ENCODE measurements around the gene RAB15.
"Not testable (repeated sequence)": the region's sequence is repeated elsewhere in the genome, so short reads cannot be mapped to it uniquely, and the experiment has no call there.

The RAB15 gene

DNA sequence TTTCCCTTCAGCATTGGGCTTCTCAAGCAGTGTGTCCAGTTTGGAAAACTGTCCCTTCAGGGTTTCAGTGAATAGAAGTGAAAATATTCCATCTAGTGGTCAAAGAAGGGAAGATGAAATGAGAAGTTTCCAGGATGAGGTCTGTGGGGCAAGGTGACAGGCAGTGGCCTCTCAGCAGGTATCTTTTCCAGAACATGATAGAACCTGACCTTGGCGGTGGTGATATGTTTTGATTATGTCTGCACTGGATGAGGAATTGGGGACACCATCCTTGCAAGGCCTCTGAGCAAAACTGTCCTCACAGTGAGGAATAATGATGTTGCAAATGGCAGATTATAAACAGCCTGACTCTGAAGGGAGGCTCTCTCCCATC, 34.3 kb downstream of the RAB15 start:
- peak; percentile 23 for DNase-seq (ENCODE audit: low read depth, low spot score)

DNA sequence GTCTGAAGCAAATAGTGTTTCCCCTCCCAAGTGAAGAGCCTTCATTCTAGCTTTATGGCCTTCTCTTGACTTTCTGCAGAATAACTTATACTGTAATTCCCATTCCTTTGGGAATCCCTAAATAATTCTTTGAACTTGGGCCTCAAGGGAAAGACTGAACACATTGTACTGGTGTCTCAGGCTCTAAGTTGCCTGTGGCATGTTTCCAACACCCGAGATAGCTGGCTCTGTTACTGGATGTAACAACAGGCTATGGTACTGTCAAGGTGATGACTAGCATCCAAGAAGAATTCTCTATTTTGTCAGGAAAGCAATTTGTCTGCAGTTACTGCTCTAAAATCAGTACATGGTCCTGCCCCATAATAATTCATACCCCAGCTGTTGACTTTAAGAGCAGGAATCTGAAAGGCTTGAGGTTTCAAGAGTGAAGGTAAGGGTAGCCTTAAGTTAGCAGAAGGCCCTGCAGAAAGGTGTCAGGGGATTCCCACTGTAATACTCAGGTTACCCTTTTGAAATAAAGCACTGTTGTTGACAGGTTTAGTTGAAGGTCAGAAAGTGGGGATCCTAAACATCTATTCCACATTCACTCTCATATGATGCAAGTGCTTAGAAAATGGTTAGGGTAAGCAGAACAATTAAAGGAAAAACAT, 34.8 kb downstream of the RAB15 start:
- peak; percentile 22 for DNase-seq (ENCODE audit: low read depth, low spot score)

DNA sequence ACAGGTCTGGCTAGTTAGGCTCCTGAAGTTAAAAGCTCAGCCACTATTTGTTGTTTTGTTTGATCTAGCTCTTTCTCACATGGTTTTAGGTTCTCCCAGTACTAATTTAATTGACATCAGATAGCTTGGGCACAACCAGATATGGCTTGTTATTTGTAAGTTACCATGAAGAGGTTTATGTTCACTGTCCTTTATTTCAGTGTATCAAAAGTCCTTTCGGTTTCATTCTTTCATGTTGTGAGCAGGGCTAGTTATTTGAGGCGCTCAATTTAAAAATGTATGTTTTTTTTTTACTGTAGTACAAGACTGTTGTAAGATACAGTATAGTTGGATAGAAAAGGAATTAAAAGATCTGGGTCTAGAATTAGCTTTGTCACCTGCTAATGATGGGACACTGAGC, 36.6 kb downstream of the RAB15 start:
- no peak for DNase-seq (ENCODE audit: low read depth, low spot score)

DNA sequence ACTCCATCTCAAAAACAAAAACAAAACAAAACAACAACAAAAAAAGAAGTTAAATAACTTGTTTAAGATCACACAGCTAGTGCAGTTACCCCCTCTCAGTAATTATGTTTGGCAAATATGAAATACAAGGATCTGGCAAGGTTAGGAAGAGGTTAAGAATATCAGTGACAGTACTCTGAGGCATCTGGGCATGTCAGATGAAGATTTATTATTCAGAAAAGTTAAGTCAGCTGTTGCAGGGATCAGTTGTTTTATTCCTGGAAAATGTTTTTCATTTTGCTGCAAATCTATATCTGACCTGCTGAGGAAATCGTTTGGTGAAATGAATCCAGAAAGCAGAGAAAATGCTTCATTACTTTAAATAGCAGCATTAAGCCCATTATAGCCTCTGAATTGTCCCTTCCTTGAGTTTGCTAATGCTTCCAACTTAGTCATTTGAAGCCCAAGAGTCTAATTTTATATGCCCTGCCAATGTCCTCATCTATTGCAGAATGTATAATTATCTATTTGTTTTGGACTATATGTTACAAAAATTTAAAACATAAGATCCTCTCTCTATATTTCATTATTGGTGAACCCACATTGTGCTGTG, 37.7 kb downstream of the RAB15 start:
- DNase-seq (ENCODE audit: low read depth, low spot score): no peak

DNA sequence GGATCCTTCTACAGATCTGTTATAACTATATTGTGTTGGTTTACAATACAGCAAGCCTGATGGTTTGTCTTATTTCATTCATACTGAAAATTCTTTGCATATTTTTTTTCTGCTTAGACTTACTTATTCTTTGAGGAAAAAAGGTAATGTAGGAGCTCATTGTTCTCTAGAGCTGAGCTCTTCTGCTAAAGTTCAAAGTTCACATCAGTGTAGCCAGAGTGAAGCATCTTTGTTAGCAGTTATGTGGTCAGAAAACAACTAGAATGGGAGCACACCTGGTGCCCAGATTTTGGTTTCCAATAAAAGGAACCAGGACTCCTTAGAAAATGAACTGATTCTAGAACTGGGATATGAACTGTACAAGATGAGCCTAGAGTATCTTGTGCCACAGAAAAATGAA, 39.9 kb downstream of the RAB15 start:
- DNase-seq (ENCODE audit: low read depth, low spot score): no peak

DNA sequence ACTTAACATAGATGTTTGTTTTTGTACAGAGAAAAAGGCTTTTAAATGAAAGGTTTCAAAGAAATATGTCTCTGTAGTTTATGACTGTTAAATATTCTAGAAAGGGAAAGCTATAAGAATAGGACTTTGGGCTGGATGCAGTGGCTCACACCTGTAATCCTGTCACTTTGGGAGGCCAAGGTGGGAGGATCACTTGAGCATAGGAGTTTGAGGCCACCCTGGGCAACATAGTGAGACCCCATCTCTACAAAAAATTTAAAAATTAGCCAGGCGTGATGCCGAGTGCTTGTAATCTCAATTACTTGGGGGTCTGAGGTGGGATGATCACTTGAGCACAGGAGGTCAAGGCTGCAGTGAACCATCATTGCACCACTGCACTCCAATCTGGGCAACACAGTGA, 41.0 kb downstream of the RAB15 start:
- DNase-seq (ENCODE audit: low read depth, low spot score): no peak

DNA sequence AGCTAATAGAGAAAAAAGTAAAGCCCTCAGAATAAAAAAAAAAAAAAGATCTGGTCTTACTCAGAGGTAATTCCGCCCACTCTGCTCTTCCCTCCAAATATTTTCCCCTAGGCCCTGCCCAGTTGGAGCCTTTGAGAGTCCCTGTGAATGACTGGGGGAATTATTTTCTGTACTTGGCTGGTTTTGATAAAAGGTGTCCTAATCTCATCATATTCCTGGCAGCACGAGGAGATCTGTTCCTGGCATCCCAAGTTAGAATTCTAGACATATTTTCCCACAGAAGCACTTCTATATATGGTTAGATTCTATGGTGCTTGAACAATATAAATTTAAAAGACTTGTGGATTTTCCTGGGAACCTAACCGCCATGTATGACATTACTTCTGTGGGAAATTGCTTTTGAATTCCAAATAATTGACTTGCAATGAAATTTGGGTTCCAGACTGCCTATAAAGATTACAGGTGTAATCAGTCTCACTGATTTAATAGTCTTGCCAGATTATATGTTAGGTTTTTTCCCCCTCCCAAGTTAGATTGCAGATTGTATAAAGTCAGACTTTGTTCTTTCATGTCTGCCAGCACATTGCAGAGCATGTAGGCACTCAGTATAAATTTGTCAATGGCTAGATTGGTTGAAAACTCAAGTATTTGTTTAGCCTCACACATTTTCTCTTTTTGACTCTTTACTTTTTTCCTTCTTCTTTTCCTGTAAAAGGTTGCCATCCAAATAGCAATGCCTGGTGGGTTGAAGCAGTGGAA, 41.9 kb downstream of the RAB15 start:
- DNase-seq (ENCODE audit: low read depth, low spot score): peak; percentile 41

DNA sequence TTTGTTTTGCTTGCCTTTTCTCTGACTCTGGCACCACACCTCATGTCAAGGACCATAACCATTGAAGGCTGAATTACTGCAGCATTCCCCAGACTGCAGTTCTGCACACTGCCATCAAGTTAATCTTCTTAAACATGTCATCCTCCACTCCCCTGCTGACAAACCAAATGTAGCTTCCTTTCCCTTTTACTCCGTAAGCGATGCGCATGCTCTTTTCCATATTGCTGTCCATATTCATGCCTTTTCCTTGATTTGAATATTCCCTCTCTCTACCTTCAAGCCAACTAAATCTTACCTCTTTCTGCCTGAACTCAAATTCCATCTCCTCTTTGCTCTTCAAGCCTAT, 43.1 kb downstream of the RAB15 start:
- DNase-seq (ENCODE audit: low read depth, low spot score): no peak

DNA sequence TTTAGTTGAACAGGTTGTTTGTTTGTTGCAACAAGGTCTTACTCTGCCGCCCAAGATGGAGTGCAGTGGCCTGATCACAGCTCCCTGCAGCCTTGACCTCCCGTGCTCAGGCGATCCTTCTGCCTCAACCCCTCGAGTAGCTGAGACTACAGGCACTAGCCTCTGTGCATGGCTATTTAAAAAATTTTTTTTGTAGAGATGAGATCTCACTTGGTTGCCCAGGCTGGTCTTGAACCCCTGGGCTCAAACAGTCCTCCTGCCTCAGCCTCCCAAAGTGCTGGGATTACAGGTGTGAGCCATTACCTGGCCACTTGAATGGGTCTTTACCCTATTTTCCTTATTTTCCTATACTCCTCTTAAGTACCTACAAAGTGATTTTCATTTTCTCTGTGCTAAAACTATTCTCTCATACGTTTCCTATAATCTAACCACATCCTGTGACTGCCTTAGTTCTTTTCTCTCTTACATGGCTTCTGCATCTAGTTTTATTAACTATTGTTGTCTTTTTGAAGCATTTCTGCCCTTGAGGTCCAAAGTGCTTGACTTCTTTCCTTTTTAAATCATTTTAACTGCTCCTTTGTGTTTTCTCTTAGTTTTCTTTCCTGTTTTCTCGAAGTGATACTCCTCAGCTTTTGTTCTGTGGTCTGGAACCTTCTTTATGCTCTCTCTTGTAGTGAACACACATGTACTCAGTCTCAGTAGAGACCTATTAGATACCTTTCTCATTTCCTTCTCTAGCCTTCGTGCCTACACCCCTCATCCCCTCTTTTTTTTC, 43.7 kb downstream of the RAB15 start:
- no peak for DNase-seq (ENCODE audit: low read depth, low spot score)

DNA sequence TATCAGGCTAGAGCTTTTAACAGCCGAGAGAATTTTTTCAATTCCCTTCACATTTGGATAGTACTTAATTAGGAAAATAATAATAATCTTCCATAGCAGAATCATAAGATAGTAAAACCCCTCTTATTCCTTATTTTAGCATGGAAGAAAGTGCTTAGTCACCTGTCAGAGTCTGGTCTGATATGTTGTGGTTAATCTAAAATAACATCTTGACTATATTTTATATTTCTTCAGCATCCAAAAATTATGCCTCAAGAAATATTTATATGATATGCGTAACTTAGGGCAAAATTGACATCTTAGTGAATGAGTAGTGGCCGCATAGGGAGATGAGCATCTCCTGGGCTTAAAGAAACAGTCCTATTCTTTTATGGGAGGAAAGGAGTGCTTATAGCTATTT, 45.1 kb downstream of the RAB15 start:
- DNase-seq (ENCODE audit: low read depth, low spot score): no peak

DNA sequence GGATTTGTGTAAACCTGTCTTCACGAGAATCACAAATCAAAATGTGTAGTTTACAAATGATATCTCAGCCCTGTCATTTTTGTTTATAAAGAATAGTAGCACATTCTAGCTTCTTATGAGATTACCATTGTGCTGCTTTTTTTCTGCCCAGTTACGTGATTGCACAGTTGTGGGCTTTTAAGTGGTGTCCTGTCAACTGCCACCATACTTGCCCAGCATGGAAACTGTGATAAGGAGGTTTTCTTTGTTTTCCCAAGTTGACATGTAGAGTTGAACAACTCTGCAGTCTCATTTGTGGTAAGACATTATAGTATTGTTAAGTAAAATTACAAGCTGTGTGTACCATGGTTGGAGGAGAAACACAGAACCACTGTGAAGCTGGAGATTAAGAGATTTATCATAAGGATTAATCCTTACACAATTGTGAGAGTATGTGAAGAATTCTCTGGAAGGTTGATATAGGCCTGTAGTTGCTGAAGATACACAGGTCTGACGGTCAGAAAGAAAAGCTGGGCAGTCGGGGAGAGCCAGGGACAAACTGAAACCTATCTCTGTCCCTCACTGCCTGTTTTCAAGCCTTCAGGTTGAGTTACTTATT, 45.6 kb downstream of the RAB15 start:
- no peak for DNase-seq (ENCODE audit: low read depth, low spot score)

DNA sequence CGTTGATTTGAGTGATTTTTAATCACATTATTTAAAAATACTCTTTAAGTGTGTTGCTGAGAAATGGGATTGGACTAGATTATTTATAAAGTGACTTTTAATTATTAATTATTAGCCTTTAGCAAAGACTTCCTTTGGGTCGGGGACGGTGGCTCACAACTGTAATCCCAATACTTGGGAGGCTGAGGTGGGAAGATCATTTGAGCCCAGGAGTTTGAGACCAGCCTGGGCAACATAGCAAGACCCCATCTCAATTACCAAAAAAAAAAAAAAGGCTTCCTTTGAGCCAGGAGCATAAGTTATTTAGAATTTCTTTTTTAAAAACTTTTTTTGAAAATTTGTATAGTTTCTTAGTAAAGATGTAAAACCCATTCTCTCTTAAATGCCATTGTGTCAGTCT, 49.1 kb downstream of the RAB15 start:
- no peak for DNase-seq (ENCODE audit: low read depth, low spot score)

DNA sequence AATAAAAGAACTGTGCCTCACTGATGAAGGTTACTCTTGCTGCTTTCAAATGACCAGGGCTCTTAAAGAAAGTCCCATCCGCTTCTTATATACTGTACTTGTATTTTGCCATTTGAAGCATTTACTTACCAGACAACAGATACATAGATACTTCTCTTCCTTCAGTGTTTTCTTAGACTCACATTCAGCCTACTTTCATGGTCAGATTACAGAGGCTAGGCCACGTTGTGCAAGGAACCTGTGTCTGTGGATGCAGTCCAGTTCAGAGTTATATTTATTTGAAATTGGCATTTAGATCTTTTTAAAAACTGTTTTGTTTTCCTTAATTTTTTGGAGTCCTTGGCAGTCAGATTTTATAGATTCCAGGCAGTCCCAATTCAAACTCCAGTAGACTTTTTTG, 51.7 kb downstream of the RAB15 start:
- DNase-seq (ENCODE audit: low read depth, low spot score): no peak

DNA sequence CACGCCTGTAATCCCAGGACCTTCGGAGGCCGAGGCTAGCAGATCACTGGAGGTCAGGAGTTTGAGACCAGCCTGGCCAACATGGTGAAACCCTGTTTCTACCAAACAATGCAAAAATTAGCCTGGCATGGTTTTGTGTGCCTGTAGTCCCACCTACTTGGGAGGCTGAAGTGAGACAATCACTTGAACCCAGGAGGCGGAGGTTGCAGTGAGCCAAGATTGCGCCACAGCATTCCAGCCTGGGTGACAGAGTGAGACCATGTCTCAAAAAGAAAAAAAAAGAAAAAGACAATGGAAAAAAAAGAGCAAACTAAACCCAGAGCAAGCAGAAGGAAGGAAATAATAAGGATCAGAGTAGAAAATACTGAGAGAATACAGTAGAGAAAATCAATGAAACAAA, 52.5 kb downstream of the RAB15 start:
- no peak for DNase-seq (ENCODE audit: low read depth, low spot score)

DNA sequence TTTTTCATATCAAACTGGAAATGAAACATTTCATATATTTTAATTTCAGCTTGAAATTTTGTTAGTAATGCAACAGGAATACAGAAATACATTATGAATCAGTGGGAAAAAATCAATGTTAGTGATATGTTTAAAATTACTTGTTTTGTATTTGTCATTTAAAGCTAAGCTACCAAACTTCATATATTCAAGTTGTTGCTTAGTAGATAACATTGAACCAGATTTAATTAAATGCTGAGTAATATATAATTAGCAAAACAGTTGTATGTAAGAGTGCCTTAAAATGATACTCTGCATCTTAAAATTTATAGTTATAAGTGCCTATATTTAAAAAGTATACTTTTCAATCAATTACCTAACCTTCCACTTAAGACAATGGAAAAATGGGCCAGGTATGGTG, 52.9 kb downstream of the RAB15 start:
- DNase-seq (ENCODE audit: low read depth, low spot score): no peak

DNA sequence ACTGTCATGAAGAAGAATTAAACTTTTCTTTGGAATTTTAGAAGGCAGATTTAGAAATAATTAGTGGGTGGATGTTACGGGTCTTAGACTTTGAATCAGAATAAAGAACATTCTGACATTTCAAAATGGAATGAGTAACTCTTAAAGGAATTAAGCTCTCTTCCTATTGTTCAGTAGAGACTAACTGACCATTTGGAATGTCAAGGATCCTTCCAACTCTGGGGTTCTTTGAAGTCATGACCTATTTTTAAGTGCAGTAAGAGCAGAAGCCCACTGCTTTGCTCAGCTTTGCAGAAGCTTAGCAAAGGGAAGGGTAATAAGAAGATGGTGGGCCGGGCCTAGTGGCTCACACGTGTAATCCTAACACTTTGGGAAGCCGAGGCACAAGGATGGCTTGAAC, 53.9 kb downstream of the RAB15 start:
- peak; percentile 7 for DNase-seq (ENCODE audit: low read depth, low spot score)

DNA sequence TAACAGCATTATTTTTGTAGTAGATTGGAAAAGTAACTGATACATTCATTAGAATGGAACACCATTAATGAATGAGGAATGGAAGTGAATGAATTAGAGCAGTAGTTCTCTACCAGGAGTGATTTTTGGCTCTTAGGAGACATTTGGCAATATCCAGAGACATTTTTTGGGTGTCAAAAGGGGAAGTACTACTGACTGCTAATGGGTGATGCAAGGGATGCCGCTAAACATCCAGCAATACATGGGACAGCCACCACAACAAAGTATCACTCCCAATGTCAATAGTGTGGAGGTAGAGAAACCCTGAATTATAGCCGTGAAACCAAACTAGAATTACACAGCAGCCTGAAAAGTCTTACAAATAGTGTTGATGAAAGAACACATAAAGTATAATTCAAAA, 56.3 kb downstream of the RAB15 start:
- no peak for DNase-seq (ENCODE audit: low read depth, low spot score)

DNA sequence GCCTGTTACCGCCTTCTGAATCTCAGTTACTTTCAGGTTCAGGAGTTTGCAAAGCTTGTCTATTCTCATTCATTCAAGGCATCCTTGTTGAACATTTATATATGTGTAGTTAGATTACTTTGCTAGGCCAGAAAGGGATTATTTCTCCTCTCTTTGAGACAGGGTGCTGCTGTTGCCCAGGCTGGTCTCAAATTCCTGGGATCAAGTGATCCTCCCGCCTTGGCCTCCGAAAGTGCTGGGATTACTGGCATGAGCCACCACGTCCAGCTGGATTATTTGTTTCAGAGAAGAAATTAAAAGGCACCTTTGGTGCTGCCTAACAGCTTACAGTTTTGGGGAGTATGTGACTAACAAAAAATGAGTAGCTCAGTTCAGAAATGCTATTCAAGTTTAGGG, 57.1 kb downstream of the RAB15 start:
- DNase-seq (ENCODE audit: low read depth, low spot score): no peak

DNA sequence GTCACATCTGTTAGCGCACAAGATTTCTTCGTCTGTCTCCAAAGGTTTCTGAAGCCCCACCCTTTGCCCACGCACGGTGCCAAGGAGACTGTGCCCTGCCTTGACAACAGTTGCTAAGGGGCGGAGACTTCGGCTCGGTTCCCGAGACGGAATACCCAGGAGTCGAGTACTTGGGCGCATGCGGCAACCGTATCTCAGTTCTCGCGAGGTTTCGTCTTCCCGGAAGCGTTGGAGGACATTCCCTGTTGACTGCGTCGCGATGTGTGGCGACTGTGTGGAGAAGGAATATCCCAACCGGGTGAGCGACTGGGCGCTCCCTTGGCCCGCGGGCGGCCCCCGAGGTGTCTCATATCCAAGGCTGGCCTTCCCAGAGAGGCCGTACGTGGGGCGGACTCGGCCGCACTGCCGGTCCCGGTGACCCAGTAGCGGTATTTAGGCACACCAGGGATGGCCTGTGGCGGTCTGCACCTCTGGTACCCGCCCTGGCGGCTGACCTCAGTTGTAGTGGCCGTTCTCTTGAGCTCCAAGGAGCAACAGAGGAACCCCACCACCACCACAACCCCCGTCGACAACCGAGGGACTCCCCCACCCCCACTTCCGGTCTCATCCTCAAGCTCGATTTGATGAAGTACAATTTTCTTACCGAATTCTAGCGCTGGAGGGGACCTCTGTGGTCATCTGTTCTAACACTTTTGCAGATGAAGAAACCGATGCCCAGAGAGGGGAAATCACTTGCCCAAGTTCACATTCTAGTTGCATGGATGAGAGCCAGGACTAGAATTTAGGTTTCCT, 57.7 kb downstream of the RAB15 start, which contains the start of gene CHURC1:
Gene CHURC1, plus strand, starts transcription at position 219 of the 792 bp plus-strand sequence. Its CDS starts 41 bp downstream, at position 260.
- DNase-seq (ENCODE audit: low read depth, low spot score): peak; percentile 99

DNA sequence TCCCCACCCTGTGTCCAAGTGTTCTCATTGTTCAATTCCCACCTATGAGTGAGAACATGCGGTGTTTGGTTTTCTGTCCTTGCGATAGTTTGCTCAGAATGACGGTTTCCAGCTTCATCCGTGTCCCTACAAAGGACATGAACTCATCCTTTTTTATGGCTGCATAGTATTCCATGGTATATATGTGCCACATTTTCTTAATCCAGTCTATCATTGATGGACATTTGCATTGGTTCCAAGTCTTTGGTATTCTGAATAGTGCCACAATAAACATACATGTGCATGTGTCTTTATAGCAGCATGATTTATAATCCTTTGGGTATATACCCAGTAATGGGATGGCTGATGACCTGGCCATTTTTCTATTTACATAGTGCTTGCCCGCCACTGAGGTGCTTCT, 58.7 kb downstream of the RAB15 start:
- not testable (repeated sequence) for DNase-seq (ENCODE audit: low read depth, low spot score)

DNA sequence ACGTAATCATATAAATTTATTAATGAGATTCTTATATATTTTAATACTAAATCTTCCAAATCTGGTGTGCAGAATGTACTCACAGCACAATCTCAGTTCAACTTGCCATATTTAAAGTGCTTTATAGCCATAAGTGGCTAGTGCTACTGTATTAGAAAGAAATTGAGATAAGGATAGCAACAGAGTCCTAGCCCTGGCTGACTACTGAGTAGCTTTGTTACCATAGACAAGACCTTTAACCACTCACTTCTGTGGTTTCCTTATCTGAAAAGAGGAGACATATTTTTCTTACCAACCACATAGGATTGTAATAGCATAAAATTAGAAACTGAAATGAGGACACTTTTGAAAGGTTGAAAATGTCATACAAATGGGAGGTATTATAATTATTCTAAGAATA, 59.9 kb downstream of the RAB15 start:
- no peak for DNase-seq (ENCODE audit: low read depth, low spot score)
